ENCODE data around the gene COL20A1.
A peak's percentile ranks its signal among the peaks of the same experiment; 100 is the strongest.

COL20A1 gene

DNA sequence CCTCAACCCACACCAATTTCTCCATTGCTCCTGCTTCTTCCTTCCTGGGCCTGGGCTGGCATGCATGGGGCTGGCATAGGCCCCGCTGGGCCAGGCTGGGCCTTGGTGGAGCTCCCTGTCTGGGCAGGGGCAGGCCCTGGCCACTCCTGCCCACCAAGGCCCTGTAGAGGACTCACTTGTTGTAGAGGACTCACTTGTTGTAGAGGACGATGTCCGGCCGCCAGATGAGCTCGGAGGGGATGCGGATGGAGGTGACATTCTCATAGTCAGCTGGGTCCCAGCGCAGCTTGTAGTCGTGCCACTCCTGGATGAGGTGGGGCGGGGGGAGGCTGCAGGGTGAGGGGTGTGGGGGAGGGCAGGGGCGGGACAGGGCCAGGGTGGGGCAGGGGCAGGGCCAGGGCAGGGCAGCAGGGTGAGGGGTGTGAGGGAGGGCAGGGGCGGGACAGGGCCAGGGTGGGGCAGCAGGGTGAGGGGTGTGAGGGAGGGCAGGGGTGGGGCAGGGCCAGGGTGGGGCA lies 62.9 kb downstream of the COL20A1 start:
- TF ChIP-seq POLR2A (IDR thresholded peaks at IDR 0.05; ENCODE audit: low read length): no peak
- DNase-seq: no peak

GRCh38 chr20:63356511-63356910 lies 63.5 kb downstream of the COL20A1 start:
- no peak for DNase-seq
- no peak for TF ChIP-seq GATA1 (IDR thresholded peaks at IDR 0.05; ENCODE audit: low read depth, low read length)
- TF ChIP-seq POLR2A (IDR thresholded peaks at IDR 0.05; ENCODE audit: low read length): no peak

- peak in 1 of 2 experiments; percentile 17 for DNase-seq
- TF ChIP-seq GATA1 (IDR thresholded peaks at IDR 0.05; ENCODE audit: low read depth, low read length) (no peak), POLR2A (IDR thresholded peaks at IDR 0.05; ENCODE audit: low read length) (no peak)
Measured at GRCh38 chr20:63356931-63357879, 64.2 kb downstream of the COL20A1 start.

DNA sequence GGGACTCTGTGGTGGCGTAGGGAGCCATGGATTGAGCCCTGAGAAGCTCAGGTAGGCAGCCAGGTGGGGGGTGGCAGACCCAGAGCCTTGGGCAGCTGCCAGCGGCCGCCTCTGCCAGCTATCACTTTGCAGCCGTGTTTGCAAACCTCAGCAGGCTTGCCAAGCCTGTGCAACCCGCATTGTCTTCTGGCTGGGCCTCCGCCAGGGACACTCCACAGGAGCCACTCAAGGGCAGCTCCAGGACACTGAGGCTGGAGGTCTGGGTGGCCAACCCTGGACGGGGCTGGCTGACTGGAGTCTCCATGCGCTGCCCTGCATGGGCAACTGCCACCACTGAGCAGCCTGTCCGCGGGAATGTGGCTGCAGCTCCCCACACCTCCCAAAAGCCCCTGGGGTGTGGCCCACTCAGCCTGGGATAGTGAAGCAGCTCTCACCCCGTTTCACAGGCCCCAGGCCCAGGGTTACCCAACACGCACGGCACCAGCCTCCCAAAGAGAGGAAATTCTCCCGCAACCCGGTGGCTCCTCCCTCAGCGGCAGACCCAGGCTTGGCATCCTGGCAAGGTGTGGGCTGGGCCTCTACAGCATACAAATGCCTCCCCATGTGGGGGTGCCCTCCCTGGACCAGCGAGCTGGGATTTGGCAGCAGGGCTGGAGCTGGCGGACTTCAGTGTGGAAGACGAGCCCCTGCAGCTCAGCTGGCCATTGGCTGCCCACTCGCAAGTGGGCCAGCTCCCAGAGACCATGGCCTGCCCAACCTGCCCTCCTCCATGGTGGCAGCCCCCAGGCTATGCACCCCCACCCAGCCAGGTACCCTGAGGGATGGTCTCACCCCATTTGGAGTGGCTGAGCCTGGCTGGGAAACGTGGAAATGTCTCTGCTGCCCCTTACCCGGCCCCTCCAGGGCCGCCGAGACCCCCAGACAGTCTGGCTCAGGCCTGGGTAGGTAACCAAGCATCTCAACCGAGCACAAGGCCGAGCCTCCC lies 65.2 kb downstream of the COL20A1 start:
- no peak for TF ChIP-seq POLR2A (IDR thresholded peaks at IDR 0.05; ENCODE audit: low read length)
- DNase-seq: no peak

- no peak for TF ChIP-seq GATA1 (IDR thresholded peaks at IDR 0.05; ENCODE audit: low read depth, low read length)
- no peak for DNase-seq
Measured at GRCh38 chr20:63359164-63359934, 66.4 kb downstream of the COL20A1 start.

DNA sequence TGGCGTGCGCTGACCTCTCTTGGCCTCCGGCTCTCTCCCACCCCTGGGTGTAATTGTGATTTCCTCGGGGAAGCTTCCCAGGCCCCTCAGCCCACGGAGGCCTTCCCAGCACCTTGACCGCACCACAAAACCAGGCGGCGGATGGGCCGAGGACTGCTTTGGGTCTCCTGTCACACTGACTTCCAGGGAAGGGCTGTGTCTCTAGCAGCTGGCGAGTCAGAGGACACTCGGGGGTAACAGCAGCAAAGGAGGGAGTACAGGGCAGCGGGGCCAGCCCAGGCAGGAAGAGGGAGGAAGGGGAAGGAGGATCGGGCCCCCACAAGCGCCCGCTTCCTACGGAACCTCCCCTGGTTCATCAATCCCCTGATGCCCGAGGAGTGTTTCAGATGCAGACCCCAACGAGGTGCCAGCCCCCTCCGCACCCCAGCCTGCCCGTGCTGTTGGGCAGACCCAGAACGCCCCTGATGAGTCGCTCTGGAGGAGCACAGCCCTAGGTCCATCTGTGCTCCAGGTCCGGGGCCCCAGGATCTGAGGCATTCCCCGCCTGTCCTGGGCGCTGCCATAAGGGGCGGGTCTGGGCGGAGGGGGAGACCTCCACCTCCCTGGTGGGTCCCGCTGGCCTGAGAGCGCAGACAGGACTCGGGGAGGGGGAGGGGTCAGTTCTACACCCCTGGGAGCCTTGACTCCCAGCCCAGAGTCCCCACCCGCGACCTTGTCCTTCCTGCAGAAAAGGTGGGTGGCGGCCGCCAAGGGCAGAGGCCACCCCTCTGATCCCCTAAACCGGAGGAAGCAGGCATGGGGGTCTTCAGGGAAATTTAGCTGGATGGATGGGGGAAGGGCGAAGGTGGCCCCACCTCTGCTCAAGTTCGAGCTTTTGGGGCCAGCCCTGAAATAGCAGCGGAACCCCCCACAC lies 67.2 kb downstream of the COL20A1 start:
- DNase-seq: no peak
- TF ChIP-seq GATA1 (IDR thresholded peaks at IDR 0.05; ENCODE audit: low read depth, low read length): no peak
- no peak for TF ChIP-seq POLR2A (IDR thresholded peaks at IDR 0.05; ENCODE audit: low read length)

DNA sequence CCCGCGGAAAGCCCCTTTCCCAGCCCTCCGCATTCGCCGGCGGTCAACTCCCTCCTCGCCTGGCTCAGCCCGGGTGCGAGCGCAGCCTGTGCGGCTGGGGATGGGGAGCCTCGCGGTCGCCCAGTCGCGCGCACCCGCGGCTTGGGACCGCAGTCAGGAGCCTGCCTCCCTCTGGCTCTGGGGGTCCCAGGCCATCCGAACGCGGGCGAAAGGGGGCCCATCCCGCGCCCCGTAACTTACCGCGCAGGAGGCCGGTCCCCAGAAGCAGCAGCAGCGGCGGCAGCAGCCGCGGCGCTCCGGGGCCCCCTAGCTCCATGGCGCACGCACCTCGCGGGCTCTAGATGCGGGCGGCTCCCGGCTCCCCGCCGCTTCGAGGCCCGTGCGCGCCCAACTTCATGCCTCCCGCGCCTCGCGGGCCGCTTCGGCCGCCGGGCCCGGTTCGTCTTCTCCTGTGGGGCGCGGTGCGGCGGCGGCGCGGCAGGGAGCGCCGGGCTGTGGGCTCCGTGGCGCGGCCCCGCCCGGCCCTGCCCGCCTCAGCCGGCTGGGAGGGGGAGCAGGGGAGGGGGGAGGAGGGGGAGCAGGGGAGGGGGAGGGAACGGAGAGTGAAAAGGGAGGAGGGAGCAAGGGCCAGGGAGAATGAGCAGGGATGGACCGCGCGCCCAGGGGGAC lies 68.0 kb downstream of the COL20A1 start, which contains the start of gene CHRNA4:
CHRNA4 (minus strand) TSS at position 500 of the 669 bp plus-strand sequence; CDS start at position 316, 184 bp downstream.
- TF ChIP-seq POLR2A (IDR thresholded peaks at IDR 0.05; ENCODE audit: low read length) (no peak), GATA1 (IDR thresholded peaks at IDR 0.05; ENCODE audit: low read depth, low read length) (no peak)
- peak; percentile 15 to 40 for DNase-seq

- peak in 1 of 2 experiments; percentile 40 for DNase-seq
- TF ChIP-seq GATA1 (IDR thresholded peaks at IDR 0.05; ENCODE audit: low read depth, low read length) (no peak), POLR2A (IDR thresholded peaks at IDR 0.05; ENCODE audit: low read length) (no peak)
Measured at GRCh38 chr20:63361519-63362435, 68.8 kb downstream of the COL20A1 start.

DNA sequence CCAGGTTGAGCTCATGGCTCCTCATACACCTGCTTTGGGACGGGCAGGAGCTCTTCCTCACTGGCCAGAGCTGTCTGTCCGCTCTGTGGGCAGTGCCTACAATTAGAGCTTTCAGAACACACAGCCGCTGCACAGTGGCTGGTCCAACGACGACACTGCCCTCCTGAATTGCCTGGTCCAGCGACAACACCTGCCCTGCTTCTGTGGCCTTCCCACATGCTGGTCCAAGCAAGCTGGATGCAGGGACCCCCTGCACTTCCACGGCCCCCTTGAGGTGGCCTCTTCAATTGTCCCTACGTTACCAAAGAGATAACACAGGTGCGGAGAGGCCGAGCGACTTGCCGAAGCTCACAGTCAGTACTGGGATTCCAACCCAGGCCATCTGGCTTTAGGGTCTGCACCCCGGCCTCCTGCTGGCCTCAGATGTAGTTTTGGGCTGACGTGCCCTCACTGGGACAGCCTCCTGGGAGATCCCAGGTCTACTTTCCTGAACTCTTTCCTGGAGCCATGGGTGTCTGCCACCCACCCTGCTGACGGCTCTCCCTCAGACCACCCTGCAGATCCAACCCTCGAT lies 69.5 kb downstream of the COL20A1 start:
- no peak for DNase-seq
- TF ChIP-seq POLR2A (IDR thresholded peaks at IDR 0.05; ENCODE audit: low read length) (no peak), GATA1 (IDR thresholded peaks at IDR 0.05; ENCODE audit: low read depth, low read length) (no peak)
